Hematopoietic multipotent progenitor cell (in vitro differentiated cells): Measurements from ENCODE around the gene PATL2. TPM values are rescaled to one million over a fixed set of nuclear protein-coding genes. Genes with fewer than 3 reads are reported as not detected.
"Not testable (repeated sequence)": the region's sequence is repeated elsewhere in the genome, so short reads cannot be mapped to it uniquely, and the experiment has no call there.

Experiments
- DNase-seq, 3 donors: peaks; one replicate each; pipeline ENCODE4 v3.0.0-alpha.2; 2011 to 2015; ENCODE audit warnings: low read depth in 2 of 3, low spot score in 2 of 3
- total RNA-seq: library from RNA; depleted of rRNA; stranded (reverse); fragments of >200 nt; gene quantifications from one replicate; pipeline ENCODE4 v1.2.3, GENCODE V29; 2012

Gene PATL2
- total RNA-seq, 1 donor: 5.7 TPM

GRCh38 chr15:44720000-44720435 is 8.9 kb upstream of the PATL2 start:
- DNase-seq: not testable (repeated sequence)

- peak in 2 of 3 donors; percentile 43 to 55 for DNase-seq
Measured at GRCh38 chr15:44719293-44719999, 8.3 kb upstream of the PATL2 start.

GRCh38 chr15:44718927-44719292 is 7.8 kb upstream of the PATL2 start:
- DNase-seq: no peak

GRCh38 chr15:44718180-44718926 is 7.2 kb upstream of the PATL2 start:
- DNase-seq: no peak

- DNase-seq: no peak
Measured at GRCh38 chr15:44716983-44717602, 6.0 kb upstream of the PATL2 start.

- DNase-seq: no peak
Measured at GRCh38 chr15:44715797-44716334, 4.7 kb upstream of the PATL2 start.

- DNase-seq: no peak
Measured at GRCh38 chr15:44715142-44715796, 4.1 kb upstream of the PATL2 start.

GRCh38 chr15:44713006-44713966 is 2.2 kb upstream of the PATL2 start:
- peak in 1 of 3 donors; percentile 65 for DNase-seq

- peak in 2 of 3 donors; percentile 82 to 92 for DNase-seq
Measured at GRCh38 chr15:44712346-44713005, 1.4 kb upstream of the PATL2 start.

- DNase-seq: peak in 1 of 3 donors; percentile 58
Measured at GRCh38 chr15:44711743-44712345, 721 bp upstream of the PATL2 start.

GRCh38 chr15:44710236-44711095 is 657 bp downstream of the PATL2 start:
- DNase-seq: peak in 2 of 3 donors; percentile 72 to 83

GRCh38 chr15:44706946-44707636 is 4.0 kb downstream of the PATL2 start:
- DNase-seq: no peak

- DNase-seq: no peak
Measured at GRCh38 chr15:44706401-44706800, 4.7 kb downstream of the PATL2 start.

GRCh38 chr15:44705986-44706385 is 5.1 kb downstream of the PATL2 start:
- DNase-seq: no peak

- not testable (repeated sequence) for DNase-seq
Measured at GRCh38 chr15:44700676-44701075, 10.4 kb downstream of the PATL2 start.

GRCh38 chr15:44698641-44699040 is 12.5 kb downstream of the PATL2 start:
- DNase-seq: no peak

- no peak for DNase-seq
Measured at GRCh38 chr15:44697014-44697413, 14.1 kb downstream of the PATL2 start.
